Loucy (cell line): ENCODE results near the gene SLC51A.

Source experiments
- EZH2phosphoT487 ChIP-seq: fragments of 200-600 bp; IDR thresholded peaks from 2 replicates; pipeline ENCODE4 v1.6.1; 2018; ENCODE audit warnings: antibody characterized with exemption, mild to moderate bottlenecking, moderate library complexity, borderline replicate concordance
- TF ChIP-seq, protein P1 (sequence below): fragments of 200-600 bp; sonication (generic); conservative IDR thresholded peaks from 2 replicates; pipeline ENCODE4 v1.5.1; 2014; ENCODE audit warnings: mild to moderate bottlenecking, antibody characterized with exemption, low read length

DNA sequence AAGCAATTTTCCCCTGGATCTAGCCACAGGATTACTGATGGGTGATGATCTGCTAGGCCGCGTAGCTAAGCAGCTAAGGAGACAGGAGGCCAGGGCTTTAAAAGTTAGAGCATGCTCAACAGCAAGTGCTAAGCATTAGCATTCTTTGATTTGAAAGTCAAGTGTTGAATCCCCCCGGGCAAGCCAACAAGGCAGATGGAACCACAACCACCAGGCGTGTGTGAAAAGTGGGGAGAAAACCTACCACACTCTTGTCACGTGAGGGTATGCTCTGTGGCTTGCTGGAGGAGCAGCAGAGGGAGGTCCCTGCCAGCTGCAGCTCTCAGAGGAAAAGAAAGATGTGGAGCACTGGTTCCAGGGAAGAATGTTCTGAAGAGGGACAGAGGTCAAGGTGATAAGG lies 20.9 kb downstream of the SLC51A start:
- TF ChIP-seq, protein P1, sequence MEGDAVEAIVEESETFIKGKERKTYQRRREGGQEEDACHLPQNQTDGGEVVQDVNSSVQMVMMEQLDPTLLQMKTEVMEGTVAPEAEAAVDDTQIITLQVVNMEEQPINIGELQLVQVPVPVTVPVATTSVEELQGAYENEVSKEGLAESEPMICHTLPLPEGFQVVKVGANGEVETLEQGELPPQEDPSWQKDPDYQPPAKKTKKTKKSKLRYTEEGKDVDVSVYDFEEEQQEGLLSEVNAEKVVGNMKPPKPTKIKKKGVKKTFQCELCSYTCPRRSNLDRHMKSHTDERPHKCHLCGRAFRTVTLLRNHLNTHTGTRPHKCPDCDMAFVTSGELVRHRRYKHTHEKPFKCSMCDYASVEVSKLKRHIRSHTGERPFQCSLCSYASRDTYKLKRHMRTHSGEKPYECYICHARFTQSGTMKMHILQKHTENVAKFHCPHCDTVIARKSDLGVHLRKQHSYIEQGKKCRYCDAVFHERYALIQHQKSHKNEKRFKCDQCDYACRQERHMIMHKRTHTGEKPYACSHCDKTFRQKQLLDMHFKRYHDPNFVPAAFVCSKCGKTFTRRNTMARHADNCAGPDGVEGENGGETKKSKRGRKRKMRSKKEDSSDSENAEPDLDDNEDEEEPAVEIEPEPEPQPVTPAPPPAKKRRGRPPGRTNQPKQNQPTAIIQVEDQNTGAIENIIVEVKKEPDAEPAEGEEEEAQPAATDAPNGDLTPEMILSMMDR = no peak
- no peak for TF ChIP-seq EZH2phosphoT487
